Head of caudate nucleus (tissue), 42 donors: ENCODE measurements around the gene TMEM38A.

Experiments used
- DNase-seq, 42 donors: peaks; one replicate each; pipeline versions ENCODE4 v3.0.0 to v3.0.0-alpha.2; 2020 to 2021; ENCODE audit warnings: mixed read lengths in 7 of 42
- intact Hi-C: fragments of 100-400 bp; cut with DNase I; formaldehyde crosslinking; loops from one replicate; pipeline ENCODE4 v1.15.0; 2022

TMEM38A gene

GRCh38 chr19:16660763-16661479, at the start of gene TMEM38A:
TSS of gene TMEM38A (plus strand) at chr19:16661139. CDS start at chr19:16661218, 79 bp downstream.
- peak in 37 of 42 donors; percentile 13 to 72 (median 39) for DNase-seq
- intact Hi-C loops, result loop anchor here (1.0 kb wide), 1 partner anchor 33 kb away; the partner anchor contains the start of gene MED26

- DNase-seq, result no peak
- intact Hi-C loops, result no loop called here
Measured at GRCh38 chr19:16612636-16613035, 48.3 kb upstream of the TMEM38A start.

GRCh38 chr19:16613841-16614240, 47.1 kb upstream of the TMEM38A start:
- intact Hi-C loops, result no loop called here
- DNase-seq, result no peak

- intact Hi-C loops, result no loop called here
- no peak for DNase-seq
Measured at GRCh38 chr19:16614941-16615340, 46.0 kb upstream of the TMEM38A start.

- DNase-seq, result no peak
- intact Hi-C loops, result no loop called here
Measured at GRCh38 chr19:16615808-16616207, 45.1 kb upstream of the TMEM38A start.

GRCh38 chr19:16618248-16618647, 42.7 kb upstream of the TMEM38A start:
- intact Hi-C loops, result no loop called here
- DNase-seq, result no peak

GRCh38 chr19:16619457-16619856, 41.5 kb upstream of the TMEM38A start:
- DNase-seq, result no peak

GRCh38 chr19:16620018-16620417, 40.9 kb upstream of the TMEM38A start:
- peak in 7 of 42 donors; percentile 11 to 64 (median 17) for DNase-seq
- intact Hi-C loops, result no loop called here

More at GRCh38 chr19:16619457-16619856, 41.5 kb upstream of the TMEM38A start:
- intact Hi-C loops, result no loop called here

- DNase-seq, result no peak
- intact Hi-C loops, result no loop called here
Measured at GRCh38 chr19:16620584-16620983, 40.4 kb upstream of the TMEM38A start.

GRCh38 chr19:16621165-16621800, 39.7 kb upstream of the TMEM38A start:
- no peak for DNase-seq
- intact Hi-C loops, result no loop called here

GRCh38 chr19:16623066-16623465, 37.9 kb upstream of the TMEM38A start:
- intact Hi-C loops, result no loop called here
- no peak for DNase-seq

GRCh38 chr19:16623576-16623975, 37.4 kb upstream of the TMEM38A start:
- intact Hi-C loops, result no loop called here

GRCh38 chr19:16624236-16624635, 36.7 kb upstream of the TMEM38A start:
- no peak for DNase-seq
- intact Hi-C loops, result no loop called here

More at GRCh38 chr19:16623576-16623975, 37.4 kb upstream of the TMEM38A start:
- no peak for DNase-seq

GRCh38 chr19:16625163-16625958, 35.6 kb upstream of the TMEM38A start:
- intact Hi-C loops, result no loop called here
- DNase-seq, result no peak

- intact Hi-C loops, result no loop called here
- no peak for DNase-seq
Measured at GRCh38 chr19:16626796-16627192, 34.1 kb upstream of the TMEM38A start.

- peak in 4 of 42 donors; percentile 3 to 38 (median 29) for DNase-seq
- intact Hi-C loops, result no loop called here
Measured at GRCh38 chr19:16627193-16627927, 33.6 kb upstream of the TMEM38A start.

GRCh38 chr19:16627928-16628182, 33.1 kb upstream of the TMEM38A start:
- intact Hi-C loops, result loop anchor here (1.0 to 2.0 kb wide), 2 partner anchors 32 to 55 kb away; partner anchors contain the start of genes SLC35E1 and SMIM7
- peak in 4 of 42 donors; percentile 6 to 36 (median 12) for DNase-seq

- DNase-seq, result peak; percentile 85 to 97 (median 95)
- intact Hi-C loops, result loop anchor here (1.0 to 2.0 kb wide), 2 partner anchors 32 to 56 kb away; partner anchors contain the start of genes SLC35E1 and SMIM7
Measured at GRCh38 chr19:16628183-16628983, 32.6 kb upstream of the TMEM38A start, which contains the start of gene MED26. TSS of gene MED26 (minus strand) at chr19:16628204. CDS start at chr19:16627943, 261 bp downstream.
